Measurements from ENCODE around the gene LRRC43.

- TF ChIP-seq CTCF (conservative IDR thresholded peaks at IDR 0.05; ENCODE audit: low read length) (no peak), EZH2phosphoT487 (IDR thresholded peaks at IDR 0.05; ENCODE audit: borderline replicate concordance, low read depth, low read length) (no peak)
These were observed 16.8 kb downstream of the LRRC43 start for GRCh38 chr12:122199484-122200355.

Data from OCI-LY7 (cell line).